ENCODE data around the gene KATNA1. TPM values are rescaled to one million over a fixed set of nuclear protein-coding genes. Genes with fewer than 3 reads are reported as not detected.

Gene KATNA1
- total and polyA plus RNA-seq, 9 of the 15 experiments (the other 6 are each of a cell fraction or from before 2014, with no cell fraction given), result 22.5 to 76.9 (median 45.0) TPM

- TF ChIP-seq ERF (CRISPR knock-in tag; IDR thresholded peaks at IDR 0.05) (no peak), SP1 (CRISPR knock-in tag; IDR thresholded peaks at IDR 0.05) (peak; percentile 26; the same call in 1 of the 2 replicates), ZNF561 (CRISPR knock-in tag; conservative IDR thresholded peaks at IDR 0.05) (no peak), KDM5B (IDR thresholded peaks at IDR 0.05; ENCODE audit: insufficient replicate concordance, low read depth, low read length) (no peak), CGGBP1 (CRISPR knock-in tag; IDR thresholded peaks at IDR 0.05) (no peak), BCOR (IDR thresholded peaks at IDR 0.05) (0 out of 2 replicates have a peak, but pooled peaks have one; percentile 51), PTTG1 (tag; IDR thresholded peaks at IDR 0.05; ENCODE audit: low read depth) (no peak), SOX6 (IDR thresholded peaks at IDR 0.05) (peak; percentile 61; the same call in 1 of the 2 replicates), ATF7 (IDR thresholded peaks at IDR 0.05) (peak; percentile 72), KDM1A (IDR thresholded peaks at IDR 0.05) (peak; percentile 29 to 34; a peak in 1 of 4 replicates), LCOR (CRISPR knock-in tag; IDR thresholded peaks at IDR 0.05) (peak; percentile 83; the same call in 1 of the 2 replicates), TGIF2 (CRISPR knock-in tag; IDR thresholded peaks at IDR 0.05) (no peak), HLTF (IDR thresholded peaks at IDR 0.05) (no peak), TARDBP (IDR thresholded peaks at IDR 0.05) (no peak), MBD2 (IDR thresholded peaks at IDR 0.05; ENCODE audit: borderline replicate concordance, low read depth) (0 out of 2 replicates have a peak, but pooled peaks have one; percentile 18), MXD1 (CRISPR knock-in tag; IDR thresholded peaks at IDR 0.05; ENCODE audit: borderline replicate concordance, poor library complexity, severe bottlenecking) (peak; percentile 9), STAG1 (CRISPR knock-in tag; IDR thresholded peaks at IDR 0.05; ENCODE audit: borderline replicate concordance) (no peak), MYNN (IDR thresholded peaks at IDR 0.05) (no peak), MYNN (CRISPR knock-in tag; IDR thresholded peaks at IDR 0.05) (no peak), TBL1XR1 (IDR thresholded peaks at IDR 0.05; ENCODE audit: low read length in 2 of 2) (no peak), IRF1 (CRISPR knock-in tag; IDR thresholded peaks at IDR 0.05; ENCODE audit: borderline replicate concordance) (no peak), PCBP1 (IDR thresholded peaks at IDR 0.05; ENCODE audit: low read depth, low read length, poor library complexity, severe bottlenecking) (no peak), BRCA1 (IDR thresholded peaks at IDR 0.05) (no peak), BRCA1 (CRISPR knock-in tag; IDR thresholded peaks at IDR 0.05) (no peak)
These were observed 82.7 kb downstream of the KATNA1 start, which contains the start of gene GINM1 (continued) for GRCh38 chr6:149565527-149566409.
